GM12878 (cell line): ENCODE measurements around the gene NRIP3. TPM values are rescaled to one million over a fixed set of nuclear protein-coding genes. Genes with fewer than 3 reads are reported as not detected.

Experiments used
- BCL3 ChIP-seq: IDR thresholded peaks from 2 replicates; pipeline ENCODE4 v1.6.1; 2011; ENCODE audit warnings: borderline replicate concordance, low read depth, mild to moderate bottlenecking, moderate library complexity, low read length; ENCODE audit not compliant: insufficient read depth, poor library complexity, severe bottlenecking
- BRCA1 ChIP-seq: IDR thresholded peaks from 2 replicates; pipeline ENCODE4 v1.6.1; 2011; ENCODE audit warnings: low read depth, low read length, improper control_type of control experiment
- E4F1 ChIP-seq: fragments of 450-650 bp; IDR thresholded peaks from 2 replicates; pipeline ENCODE4 v1.6.1; 2018; ENCODE audit warnings: borderline replicate concordance, mild to moderate bottlenecking; ENCODE audit not compliant: partially characterized antibody
- HDGF ChIP-seq: fragments of 450-650 bp; IDR thresholded peaks from 2 replicates; pipeline ENCODE4 v1.6.1; 2016; ENCODE audit warnings: antibody characterized with exemption
- IRF5 ChIP-seq: fragments of 450-650 bp; IDR thresholded peaks from 2 replicates; pipeline ENCODE4 v1.6.1; 2017; ENCODE audit warnings: borderline replicate concordance
- PAX5 ChIP-seq: IDR thresholded peaks from 2 replicates; pipeline ENCODE4 v1.6.1; 2011; ENCODE audit warnings: low read depth, low read length, borderline replicate concordance
- STAT3 ChIP-seq: IDR thresholded peaks from 2 replicates; pipeline ENCODE4 v1.6.1; 2011; ENCODE audit warnings: low read depth, low read length, improper control_type of control experiment
- polyA plus RNA-seq, 11 experiments: library from polyadenylated mRNA; depleted of rRNA in 4 of 11; unstranded in 6 of 11; stranded (reverse) in 5 of 11; fragments of >200 nt; fragmentation: Nextera tagmentation in 4 of 11; fragmentation: Illumina TruSeq in 1 of 11; extraction: Ambion mirVana in 4 of 11; extraction: Trizol in 1 of 11; gene quantifications; 1 replicate in 1 of 11; 2 replicates in 10 of 11; pipeline versions ENCODE4 v1.2.1 to v1.2.3, GENCODE V29; 2011 to 2016; ENCODE audit warnings: inconsistent platforms in 2 of 11, missing spikeins in 2 of 11, low read depth in 1 of 11
- total RNA-seq, 4 experiments: library from RNA; depleted of rRNA in 3 of 4; stranded (reverse); fragments of >200 nt in 3 of 4; fragmentation: Illumina TruSeq in 1 of 4; extraction: Trizol in 1 of 4; gene quantifications; 2 replicates each; pipeline versions ENCODE4 v1.2.1 to v1.2.3, GENCODE V29; 2013 to 2021

NRIP3 gene
- total and polyA plus RNA-seq, 10 of the 15 experiments (the other 5 are each of a cell fraction or from before 2014, with no cell fraction given): under 0.01 to 0.25 (median 0.09) TPM; not detected in 7

- no peak for TF ChIP-seq IRF5
- TF ChIP-seq STAT3: no peak
- no peak for TF ChIP-seq E4F1
- TF ChIP-seq HDGF: no peak
- TF ChIP-seq BRCA1: no peak
- no peak for TF ChIP-seq BCL3
- TF ChIP-seq PAX5: no peak
Observed at GRCh38 chr11:8961401-8961800, 42.4 kb downstream of the NRIP3 start (continued).
